NCI-H2171 treated with DMSO at 0.1 percent for 48 hours (cell line): ENCODE measurements around the gene SEMA5B.

Experiments
- DNase-seq: peaks from one replicate; lab custom pipeline; 2025; lab: John Stamatoyannopoulos, UW

Gene SEMA5B

DNA sequence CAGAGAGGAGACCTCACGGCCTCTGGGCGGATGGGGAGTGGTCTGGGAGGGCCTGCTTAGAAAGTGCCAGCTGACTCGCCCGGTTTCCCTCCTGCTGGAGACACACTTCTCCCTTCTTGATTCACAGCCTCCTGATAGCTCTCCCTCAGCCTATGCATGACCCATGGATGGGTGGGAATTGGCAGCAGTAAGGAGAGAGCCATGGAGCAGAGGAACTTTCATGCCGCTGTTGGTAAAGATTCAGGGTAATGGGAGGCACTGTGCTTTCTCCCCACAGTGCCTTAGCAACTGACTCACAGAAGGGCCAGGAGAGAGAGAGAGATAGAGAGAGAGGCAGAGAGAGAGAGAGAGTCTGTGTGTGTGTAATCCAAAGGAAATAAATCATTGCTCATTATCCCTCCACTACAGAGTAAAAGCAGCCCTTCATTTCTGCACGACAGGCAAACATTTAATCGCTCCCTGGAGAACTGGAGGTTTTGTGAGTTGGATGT, 82.8 kb downstream of the SEMA5B start:
- DNase-seq = peak; percentile 11

DNA sequence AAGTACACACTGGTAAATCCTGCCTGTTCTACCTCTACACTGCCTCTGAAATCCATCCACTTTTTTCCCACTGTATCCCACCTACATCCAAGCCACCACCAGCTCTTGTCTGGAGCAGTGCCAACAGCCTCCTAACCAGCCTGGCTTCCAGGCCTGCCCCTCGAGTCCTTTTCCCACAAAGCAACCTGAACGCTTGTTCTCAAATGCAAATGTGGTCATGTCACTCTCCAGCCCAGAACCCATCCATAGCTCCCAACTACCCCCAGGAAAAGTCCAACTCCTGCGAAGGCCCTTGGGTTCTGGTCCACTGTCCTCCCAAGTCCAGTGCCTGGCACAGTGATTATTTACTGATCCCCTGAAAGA, 83.8 kb downstream of the SEMA5B start:
- peak; percentile 42 for DNase-seq

DNA sequence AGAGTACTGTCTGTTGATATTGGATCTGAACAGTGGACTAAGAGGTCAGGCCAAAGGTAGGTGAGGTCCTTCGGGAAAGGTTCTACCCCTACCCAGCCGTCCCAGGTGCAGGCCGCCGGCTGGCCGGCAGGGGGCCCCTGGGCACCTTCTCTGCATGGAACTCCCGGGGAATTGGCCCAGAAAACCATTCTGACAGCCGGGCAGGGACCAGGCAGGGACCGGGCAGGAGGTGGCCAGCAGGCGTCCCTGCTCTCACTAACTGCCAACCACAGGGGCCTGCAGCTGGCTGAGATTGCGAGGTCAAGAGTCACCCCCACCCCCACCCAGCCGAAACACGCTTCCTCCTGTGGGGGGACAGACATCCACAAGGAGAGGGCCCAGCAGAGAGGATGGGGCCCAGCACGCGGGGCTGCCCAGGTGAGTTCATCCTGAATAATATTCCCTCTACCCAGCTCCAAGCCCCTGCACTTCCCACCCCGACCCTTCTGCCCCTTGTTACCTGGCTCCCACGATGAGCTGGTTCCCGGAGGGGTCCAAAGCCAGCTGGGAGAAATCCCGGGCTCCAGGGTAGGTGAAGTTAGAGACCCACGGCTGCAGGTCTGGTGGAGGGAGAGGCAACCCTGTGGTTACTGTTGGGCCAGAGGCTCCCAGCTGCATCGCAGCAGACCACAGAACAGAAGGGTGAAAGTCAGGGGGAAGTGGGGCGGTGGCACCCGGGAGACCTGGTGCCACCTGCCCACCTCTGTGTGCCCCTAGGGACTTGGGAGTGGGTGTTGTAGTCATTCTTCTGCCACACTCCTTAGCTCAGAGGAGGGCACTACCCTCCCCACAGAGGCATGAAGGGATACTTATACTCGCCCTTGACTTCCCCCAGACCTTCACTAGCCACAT, 84.4 kb downstream of the SEMA5B start:
- DNase-seq = no peak

DNA sequence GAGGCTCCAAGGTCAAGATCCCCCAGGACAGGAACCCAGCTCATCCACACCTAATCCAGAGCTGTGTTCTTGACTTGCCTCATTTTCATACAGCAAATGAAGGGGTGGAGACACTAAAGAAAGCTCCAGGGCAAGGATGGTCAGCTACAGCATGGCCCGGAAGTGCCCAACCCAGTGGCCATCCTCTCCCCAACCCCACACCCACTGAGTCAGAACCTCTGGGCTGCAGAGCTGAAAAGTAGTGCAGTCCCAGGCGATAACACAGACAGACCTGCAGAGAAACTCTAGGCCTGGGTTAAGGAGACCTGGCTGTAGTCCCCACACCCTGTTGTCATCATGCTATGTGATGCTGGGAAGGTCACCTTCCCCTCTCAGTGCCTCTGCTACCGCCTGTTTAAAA, 85.3 kb downstream of the SEMA5B start:
- no peak for DNase-seq

DNA sequence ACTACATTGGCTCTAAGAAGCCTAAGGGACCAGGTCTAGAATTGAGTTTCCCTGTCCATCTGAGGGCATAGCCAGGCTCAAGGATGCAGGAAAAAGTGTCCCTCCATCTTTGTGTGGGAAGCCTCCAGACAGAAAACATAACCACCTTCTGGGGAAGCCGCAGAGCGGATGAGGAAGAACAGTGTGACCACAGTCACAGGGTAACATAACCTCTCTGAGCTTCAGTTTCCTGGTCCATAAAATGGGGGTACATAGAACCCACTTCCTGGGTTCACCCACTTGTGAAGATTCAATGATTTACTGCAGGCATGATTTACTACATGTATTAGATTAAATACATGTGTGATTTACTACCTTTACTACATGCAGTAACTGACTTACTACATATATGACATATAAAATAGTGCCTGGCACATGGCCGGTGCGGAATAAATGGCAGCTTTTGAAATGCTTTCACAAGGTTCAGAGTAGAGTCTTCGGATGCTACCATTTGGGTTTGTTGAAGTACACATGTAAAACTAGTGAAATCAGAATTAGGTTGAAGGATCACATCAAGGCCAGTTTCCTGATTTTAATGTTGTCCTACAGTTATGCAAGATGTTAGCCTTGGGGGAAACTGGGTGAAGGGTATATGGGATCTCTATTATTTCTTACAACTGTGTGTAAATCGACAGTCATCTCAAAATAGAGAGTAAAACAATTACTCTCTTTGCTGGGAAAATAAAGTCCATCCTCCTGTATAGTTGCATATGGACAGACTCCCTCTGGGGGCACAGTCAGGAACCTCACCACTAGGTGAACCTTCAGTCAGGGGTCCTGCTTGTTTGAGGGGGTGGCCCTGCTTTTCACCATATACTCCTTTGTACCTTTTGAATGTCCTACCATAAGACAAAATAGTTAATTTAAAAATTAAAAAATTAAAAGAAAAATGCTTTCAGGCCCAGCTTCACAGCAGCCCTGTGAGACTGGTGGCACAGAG, 86.0 kb downstream of the SEMA5B start:
- DNase-seq = no peak

DNA sequence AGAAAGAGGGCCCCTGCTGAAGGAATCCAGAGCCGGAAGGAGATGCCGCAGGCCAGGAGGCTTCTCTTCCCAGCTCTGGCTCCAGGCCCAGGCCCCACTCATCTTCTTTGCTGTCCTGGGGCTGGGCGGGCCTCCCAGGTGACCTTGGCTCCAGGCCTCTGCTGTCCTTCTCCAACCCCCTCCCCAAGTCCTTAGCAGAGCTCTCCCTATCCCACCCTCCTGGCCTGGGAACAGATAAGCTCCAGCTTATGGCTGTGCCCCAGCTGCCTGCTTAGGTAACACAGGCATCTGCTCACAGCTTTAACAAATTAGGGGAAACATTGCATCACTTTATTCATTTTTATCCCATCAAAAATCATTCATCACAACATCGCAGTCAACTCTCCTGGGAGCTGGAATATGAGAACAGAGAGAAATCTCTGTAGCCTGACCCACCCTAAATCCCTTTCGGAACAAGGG, 86.9 kb downstream of the SEMA5B start:
- DNase-seq = peak; percentile 62

DNA sequence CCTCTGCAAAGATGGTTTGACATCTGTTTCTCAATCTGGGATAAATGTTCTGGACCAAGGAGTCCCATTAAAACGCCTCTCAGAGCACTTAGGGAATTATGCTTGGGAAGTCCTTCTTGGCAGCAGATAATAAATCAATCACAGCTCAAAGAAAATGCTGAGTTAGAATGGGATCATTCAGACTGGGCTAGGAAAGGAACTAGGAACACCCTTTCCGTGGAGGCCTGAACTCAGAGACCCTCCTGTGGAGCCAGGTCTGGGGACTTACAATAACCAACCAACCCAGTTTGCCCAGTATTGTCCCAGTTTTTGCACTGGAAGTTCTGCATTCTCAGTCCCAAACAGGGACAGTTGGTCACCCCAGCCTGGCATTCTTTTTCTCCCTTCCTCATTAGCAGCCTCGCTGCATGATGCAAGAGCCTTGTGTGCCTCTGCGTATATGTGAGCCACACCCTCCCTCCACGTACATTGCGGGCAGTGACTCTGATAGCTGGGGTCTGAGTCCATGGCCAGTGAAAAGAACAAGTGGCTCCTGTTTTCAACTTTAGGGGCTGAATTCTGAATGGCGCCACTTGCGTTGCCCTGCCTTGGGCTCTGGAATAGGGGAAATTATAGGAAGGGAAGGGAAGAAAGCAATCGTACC, 88.7 kb downstream of the SEMA5B start:
- DNase-seq = no peak

DNA sequence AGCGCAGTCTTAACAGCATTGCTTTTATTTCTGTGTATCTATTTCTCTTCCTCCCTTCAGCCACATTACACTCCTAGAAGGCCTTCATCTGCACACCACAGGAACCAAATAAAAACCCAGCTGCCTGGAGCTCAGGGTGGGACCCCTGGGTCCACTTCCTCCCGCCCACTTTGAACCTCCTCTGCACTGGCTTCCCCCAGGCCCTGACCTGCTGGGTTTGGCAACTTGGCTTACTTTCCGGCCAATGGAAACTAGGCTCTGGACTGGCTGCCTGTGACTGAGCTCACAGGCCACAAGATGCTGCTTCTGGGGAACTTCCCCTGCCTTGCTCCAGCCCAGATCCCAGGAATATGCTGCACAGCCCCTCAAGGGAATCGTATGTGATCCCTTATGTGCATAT, 89.8 kb downstream of the SEMA5B start:
- no peak for DNase-seq

DNA sequence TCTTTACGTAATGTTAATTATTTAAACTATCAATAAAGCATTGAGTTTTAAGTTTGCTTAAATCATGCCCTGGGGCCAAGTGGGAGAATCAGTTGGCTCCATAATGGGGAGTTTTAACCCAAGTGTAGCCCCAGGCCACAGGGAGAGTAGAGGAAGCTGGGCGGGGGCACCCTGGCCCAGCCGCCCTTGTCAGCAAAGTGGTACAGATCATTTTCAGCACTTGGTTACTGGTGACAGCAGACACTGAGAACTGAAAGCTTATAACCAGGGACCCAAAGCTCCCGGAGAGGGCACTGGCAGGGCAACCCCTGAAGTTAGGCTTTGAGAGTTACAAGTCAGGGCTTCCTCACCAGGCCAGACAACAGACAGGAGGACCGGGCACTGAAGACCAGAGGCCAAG, 90.6 kb downstream of the SEMA5B start:
- DNase-seq = no peak

DNA sequence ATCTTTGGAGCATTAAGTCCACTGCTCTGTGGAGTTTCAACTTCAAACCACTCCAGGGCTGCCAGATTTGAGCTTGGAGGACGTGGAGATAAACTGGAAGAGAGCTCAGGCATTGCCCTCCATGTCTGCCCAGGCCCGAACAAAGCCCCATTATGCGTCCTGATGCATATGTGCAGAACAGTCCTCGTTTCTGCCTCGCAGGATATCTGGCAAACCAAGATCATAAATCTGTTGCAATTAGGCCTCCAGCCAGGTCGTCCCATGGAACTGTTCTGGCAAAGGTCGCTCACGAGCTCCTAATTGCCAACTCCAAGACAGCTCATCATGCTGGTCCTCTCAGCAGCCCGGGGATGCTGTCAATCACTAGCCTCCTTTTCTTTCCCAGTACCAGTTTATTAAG, 91.2 kb downstream of the SEMA5B start:
- DNase-seq = no peak

DNA sequence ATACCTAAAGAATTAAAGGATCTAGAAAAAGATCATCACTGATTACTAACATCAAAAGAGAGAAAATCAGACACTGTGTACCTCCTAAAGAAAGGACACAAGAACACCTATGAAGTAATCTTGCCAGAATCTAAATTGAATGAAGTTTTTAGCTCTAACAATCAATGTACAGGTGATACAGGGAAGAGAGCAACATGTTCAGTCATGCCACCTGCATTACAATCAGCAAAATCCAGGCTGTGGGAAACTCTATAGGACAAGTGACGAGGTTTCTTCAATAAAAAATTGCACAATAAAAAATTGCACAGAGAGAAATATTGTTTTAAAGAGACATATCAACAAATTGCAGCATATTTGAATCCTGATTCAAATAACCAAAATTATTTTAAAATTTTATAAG, 93.3 kb downstream of the SEMA5B start:
- peak; percentile 14 for DNase-seq

DNA sequence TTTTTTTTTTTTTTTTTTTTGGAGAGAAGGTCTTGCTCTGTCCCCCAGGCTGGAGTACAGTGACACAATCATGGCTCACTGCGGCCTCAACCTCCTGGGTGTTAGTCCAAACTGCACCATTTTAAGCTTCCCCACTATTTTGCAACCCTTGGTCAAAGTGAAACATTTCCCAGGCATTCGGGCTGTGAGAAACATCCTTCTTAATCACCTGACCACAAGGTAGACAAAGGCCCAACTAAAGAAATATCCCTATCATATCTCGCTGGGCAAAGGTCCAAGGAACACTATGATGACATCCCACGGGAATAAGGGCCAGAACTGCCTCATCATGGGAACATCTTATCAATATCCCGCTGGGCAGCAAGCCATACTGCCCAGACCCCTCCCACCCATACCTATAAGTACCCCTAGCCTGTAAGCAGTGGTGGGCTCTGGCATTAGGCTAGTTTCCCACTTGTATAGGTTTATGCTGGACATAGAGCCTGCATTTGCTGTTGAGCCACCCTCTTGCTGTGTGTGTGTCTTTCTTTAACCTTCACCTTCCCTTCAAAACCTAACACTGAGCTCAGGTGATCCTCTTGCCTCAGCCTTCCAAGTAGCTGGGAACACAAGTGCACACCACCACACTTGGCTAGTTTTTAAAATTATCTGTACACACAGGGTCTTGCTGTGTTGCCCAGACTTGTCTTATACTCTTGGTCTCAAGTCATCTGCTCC, 95.2 kb downstream of the SEMA5B start:
- no peak for DNase-seq

DNA sequence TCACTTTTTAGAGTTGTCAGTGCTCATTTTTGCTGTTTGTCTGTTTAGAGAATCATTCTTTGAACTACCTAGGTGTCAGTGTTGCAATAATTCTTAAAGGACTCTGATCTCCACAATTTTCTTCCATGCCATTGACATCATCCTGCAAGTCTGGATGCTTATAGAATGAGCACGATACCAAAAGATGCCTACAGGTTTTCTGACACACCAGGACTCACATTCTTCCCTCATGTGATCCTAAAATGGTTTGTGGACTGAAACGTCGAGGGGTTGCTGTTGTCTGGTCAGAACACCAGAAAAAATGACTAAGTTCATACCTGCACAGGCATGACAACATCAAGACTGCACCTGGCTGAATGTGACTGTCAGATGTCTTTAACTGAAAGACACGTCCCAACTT, 95.9 kb downstream of the SEMA5B start:
- no peak for DNase-seq

DNA sequence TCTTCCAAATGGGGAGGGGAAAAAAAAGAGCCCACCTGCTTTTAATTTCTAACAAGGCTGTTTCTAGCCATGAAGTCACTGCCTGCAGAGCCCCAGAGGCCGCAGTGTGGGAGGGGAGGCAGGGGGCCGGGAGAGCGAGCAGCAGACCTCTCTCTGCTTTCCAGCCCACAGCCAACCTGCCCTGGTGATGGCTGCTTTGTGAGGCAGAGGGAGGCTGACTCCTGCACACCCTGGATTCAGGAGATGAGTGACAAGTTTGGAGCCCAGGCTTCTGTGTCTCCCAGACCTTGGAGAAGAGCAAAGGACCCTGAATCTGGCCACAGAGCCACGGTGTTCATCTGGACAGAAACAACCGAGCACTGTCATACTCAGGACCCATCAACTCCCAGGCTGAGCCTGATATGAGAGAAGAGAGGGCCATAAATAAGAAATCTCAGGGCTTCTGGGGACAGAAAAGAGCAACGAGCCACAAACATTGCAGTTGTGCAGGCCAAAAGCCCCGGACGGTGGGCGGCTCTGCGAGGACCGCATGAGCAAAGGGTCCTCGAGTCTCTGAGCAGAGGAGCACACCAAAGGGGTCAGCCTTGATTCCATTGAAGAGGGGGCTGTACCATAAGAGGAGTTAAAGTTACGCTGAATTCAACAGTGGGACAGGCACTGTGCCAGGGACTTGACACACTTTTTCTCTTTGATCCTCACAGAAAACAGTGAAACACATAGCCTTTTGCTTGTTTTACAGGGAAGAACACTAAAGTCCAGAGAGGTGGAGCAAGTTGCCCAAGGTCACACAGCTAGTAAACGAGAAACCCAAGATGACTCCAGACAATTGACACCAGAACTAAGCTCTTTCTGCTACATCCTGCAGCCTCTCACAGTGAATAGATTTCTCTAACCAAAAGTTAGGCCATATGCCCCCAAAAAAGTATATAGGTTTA, 97.2 kb downstream of the SEMA5B start:
- DNase-seq = no peak

DNA sequence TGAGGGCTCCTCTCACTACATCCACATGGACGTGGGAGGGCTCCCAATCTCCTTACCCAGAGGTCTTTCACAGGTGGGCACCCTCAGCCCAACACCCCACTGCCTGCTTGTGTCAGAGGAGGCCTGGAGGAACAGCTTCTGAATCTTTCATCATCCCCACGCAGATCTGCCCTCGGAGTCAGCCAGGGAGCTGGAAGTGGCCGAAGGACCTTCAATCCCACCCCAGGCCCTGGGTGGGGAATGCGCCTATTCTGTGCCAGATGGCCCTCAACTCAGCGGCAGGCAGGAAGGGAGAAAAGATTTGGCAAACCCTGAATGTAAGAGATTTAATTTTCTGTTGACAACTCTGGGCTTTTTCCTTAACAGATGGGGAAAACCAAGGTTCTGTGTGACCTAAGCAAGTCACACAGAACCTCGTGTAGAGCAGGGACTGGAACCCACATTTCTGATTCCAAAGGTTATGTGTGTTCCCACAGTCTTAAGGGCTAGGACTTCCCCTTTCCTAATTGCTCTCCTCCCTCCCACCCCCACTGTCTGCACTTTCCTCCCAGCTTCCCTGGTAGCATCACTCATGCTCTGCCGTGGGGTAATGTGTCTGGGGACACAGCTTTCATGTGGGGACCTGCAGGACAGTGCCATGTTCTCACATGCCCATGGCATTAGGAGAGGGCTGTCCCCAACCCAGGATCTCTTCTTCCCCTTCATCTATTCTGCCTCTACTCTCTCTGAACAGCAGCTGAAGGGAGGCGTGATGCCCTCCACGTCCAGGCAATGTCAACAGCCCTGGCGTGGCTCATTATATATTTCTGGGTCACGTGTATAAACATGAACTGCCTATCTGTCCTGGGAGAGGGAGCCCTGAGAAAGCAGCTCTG, 98.1 kb downstream of the SEMA5B start:
- DNase-seq = no peak

DNA sequence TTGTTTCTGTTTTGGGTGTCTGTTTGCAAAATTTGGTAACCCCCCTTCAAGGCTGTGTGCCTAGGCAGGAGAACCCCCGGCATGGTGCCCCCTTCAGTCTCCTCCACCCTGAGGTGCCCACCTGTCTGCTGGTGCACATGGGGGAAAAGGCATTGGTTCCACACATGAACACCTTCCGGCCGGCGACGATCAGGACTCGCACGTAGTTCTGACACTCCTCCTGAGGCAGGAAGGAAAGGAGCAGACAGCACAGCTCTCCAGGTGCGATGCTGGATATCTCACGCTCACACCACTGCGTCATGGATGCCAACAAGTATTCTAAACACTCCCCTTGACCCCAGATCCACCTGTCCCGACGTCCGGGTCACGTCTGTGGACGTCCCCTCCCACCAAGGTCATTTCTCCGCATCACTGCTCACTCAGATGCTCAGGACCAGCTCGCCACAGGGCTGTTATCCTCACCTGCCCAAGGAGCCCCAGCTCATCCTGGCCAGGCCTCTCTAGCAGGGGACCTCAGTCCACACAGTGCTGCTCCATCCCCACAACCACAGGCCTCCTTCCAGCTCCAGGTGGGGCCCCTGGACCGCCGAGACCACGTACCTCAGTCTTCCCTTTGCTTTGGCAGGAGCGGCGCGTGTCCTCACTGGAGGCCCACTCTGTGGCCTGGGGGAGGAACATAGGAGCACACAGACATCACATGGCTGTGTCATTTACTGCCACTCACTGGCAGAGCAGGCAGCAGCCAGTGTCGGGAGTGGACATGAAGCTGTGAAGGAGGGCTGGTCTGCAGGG, 99.0 kb downstream of the SEMA5B start:
- DNase-seq = no peak

DNA sequence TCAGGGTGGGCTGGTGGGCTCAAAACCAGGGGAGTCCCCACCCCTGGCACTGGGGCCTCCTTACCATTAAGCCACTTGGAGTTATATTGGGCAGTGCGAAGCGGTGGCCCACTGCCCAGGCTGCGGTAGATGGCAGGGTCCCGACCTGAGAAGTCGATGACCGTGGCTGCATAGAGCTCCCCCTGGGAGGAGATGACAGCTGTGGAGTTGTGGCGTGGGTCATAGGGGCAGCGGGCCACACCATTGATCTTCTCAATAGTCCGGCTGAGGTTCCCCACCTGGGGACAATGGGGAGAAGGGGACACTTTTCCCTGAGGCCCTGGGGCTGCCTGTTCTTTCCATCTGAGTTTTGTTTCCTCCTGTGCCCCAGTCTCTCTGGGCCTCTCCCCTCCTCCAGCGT, 99.8 kb downstream of the SEMA5B start:
- DNase-seq = no peak

DNA sequence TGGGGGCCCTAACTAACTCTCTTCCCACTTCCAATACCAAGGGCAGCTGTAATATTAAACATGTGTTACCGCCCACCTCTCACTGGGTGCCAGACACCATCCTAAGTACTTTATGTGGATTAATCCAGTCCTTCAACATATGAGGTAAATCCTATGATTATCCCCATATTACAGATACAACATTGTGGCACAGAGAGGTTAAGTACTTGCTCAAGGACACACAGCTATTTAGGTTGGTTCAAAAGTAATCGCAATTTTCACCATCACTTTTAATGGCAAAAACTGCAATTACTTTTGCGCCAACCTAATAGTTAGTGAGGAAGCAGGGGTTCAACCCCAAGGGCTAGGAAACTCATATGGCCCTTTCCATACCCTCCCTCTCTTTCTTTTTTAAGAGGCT, 100.8 kb downstream of the SEMA5B start:
- no peak for DNase-seq

DNA sequence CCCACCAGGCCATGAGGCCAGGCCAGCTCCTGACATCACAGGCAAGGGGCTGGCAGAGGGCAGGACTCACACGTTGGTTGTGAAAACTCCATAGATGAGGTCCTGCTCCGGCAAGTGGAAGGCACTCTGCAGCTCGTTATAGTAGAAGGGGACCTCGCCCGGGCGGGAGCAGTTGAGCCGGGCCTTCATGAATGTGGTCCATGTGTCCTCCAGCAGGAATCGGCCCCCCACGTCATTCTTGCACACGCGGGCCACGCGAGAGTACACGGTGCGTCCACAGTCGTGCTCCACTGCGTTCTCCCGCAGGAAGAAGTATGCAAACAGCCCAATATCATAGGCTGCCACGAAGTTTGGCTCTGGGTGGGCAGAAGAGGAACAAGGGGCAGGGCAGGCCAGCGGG, 101.2 kb downstream of the SEMA5B start:
- DNase-seq = no peak
